HepG2 (cell line): ENCODE results near the gene FGFR1OP2. TPM values are rescaled to one million over a fixed set of nuclear protein-coding genes. Genes with fewer than 3 reads are reported as not detected.
A peak's percentile ranks its signal among the peaks of the same experiment; 100 is the strongest.

Experiments
- BRF2 ChIP-seq: sonication (generic); formaldehyde crosslinking; IDR thresholded peaks from 2 replicates; pipeline ENCODE4 v1.8.1; 2022; ENCODE audit warnings: mild to moderate bottlenecking, missing genetic modification reagents
- FOXA3 ChIP-seq: IDR thresholded peaks from 2 replicates; pipeline ENCODE4 v1.6.1; 2016; ENCODE audit warnings: missing genetic modification reagents, missing compliant biosample characterization
- HES4 ChIP-seq: sonication (generic); formaldehyde crosslinking; IDR thresholded peaks from 2 replicates; pipeline ENCODE4 v1.9.0; 2021; ENCODE audit warnings: mild to moderate bottlenecking, missing genetic modification reagents, borderline replicate concordance
- HNRNPK ChIP-seq: fragments of 200-400 bp; formaldehyde crosslinking; IDR thresholded peaks from 2 replicates; pipeline ENCODE4 v1.6.1; 2018; ENCODE audit warnings: low read length, low read depth, moderate library complexity, mild to moderate bottlenecking; ENCODE audit not compliant: poor library complexity, severe bottlenecking
- HOMEZ ChIP-seq: IDR thresholded peaks from 2 replicates; pipeline ENCODE4 v1.6.1; 2016; ENCODE audit warnings: low read depth
- HOXA3 ChIP-seq: sonication (generic); formaldehyde crosslinking; IDR thresholded peaks from 2 replicates; pipeline ENCODE4 v1.5.0; 2020; ENCODE audit warnings: missing genetic modification reagents
- KDM1A ChIP-seq: IDR thresholded peaks from 2 replicates; pipeline ENCODE4 v1.6.1; 2016; ENCODE audit warnings: missing compliant biosample characterization
- KLF11 ChIP-seq: IDR thresholded peaks from 2 replicates; pipeline ENCODE4 v1.6.1; 2016; ENCODE audit warnings: missing compliant biosample characterization
- MYNN ChIP-seq: sonication (generic); formaldehyde crosslinking; IDR thresholded peaks from 2 replicates; pipeline ENCODE4 v1.4.0; 2020; ENCODE audit warnings: mild to moderate bottlenecking, low read depth, missing genetic modification reagents
- NFE2 ChIP-seq: sonication (generic); formaldehyde crosslinking; IDR thresholded peaks from 2 replicates; pipeline ENCODE4 v1.4.0; 2020; ENCODE audit warnings: missing genetic modification reagents
- NFIB ChIP-seq: sonication (generic); formaldehyde crosslinking; IDR thresholded peaks from 2 replicates; pipeline ENCODE4 v1.9.0; 2021; ENCODE audit warnings: missing genetic modification reagents, mild to moderate bottlenecking, borderline replicate concordance
- SNAPC2 ChIP-seq: sonication (generic); formaldehyde crosslinking; IDR thresholded peaks from 2 replicates; pipeline ENCODE4 v1.8.1; 2022; ENCODE audit warnings: mild to moderate bottlenecking, missing genetic modification reagents
- TIGD3 ChIP-seq: sonication (generic); formaldehyde crosslinking; IDR thresholded peaks from 2 replicates; pipeline ENCODE4 v1.5.1; 2020; ENCODE audit warnings: mild to moderate bottlenecking, missing genetic modification reagents, borderline replicate concordance
- ZBTB34 ChIP-seq: sonication (generic); formaldehyde crosslinking; IDR thresholded peaks from 2 replicates; pipeline ENCODE4 v1.8.0; 2022; ENCODE audit warnings: mild to moderate bottlenecking, missing genetic modification reagents
- ZMAT3 ChIP-seq: sonication (generic); formaldehyde crosslinking; conservative IDR thresholded peaks from 2 replicates; pipeline ENCODE4 v1.7.0; 2021; ENCODE audit warnings: missing genetic modification reagents
- ZNF451 ChIP-seq: sonication (generic); formaldehyde crosslinking; IDR thresholded peaks from 2 replicates; pipeline ENCODE4 v1.5.0; 2020; ENCODE audit warnings: mild to moderate bottlenecking, missing genetic modification reagents
- ZNF563 ChIP-seq: sonication (generic); formaldehyde crosslinking; IDR thresholded peaks from 2 replicates; pipeline ENCODE4 v1.8.0; 2022; ENCODE audit warnings: mild to moderate bottlenecking, moderate library complexity, missing genetic modification reagents
- ZNF616 ChIP-seq: sonication (generic); formaldehyde crosslinking; IDR thresholded peaks from 2 replicates; pipeline ENCODE4 v1.5.0; 2020; ENCODE audit warnings: low read depth, mild to moderate bottlenecking, missing genetic modification reagents
- ZNF710 ChIP-seq: sonication (generic); formaldehyde crosslinking; IDR thresholded peaks from 2 replicates; pipeline ENCODE4 v1.5.0; 2020; ENCODE audit warnings: mild to moderate bottlenecking, missing genetic modification reagents, borderline replicate concordance
- ZNF766 ChIP-seq: sonication (generic); formaldehyde crosslinking; IDR thresholded peaks from 2 replicates; pipeline ENCODE4 v1.5.0; 2020; ENCODE audit warnings: missing genetic modification reagents, borderline replicate concordance
- ZNF772 ChIP-seq: sonication (generic); formaldehyde crosslinking; IDR thresholded peaks from 2 replicates; pipeline ENCODE4 v1.5.0; 2020; ENCODE audit warnings: mild to moderate bottlenecking, missing genetic modification reagents
- ZNF780A ChIP-seq: sonication (generic); formaldehyde crosslinking; IDR thresholded peaks from 2 replicates; pipeline ENCODE4 v1.8.0; 2022; ENCODE audit warnings: mild to moderate bottlenecking, missing genetic modification reagents, moderate library complexity
- polyA plus RNA-seq, 8 experiments: library from polyadenylated mRNA; depleted of rRNA in 3 of 8; stranded (reverse) in 7 of 8; unstranded in 1 of 8; fragments of >200 nt; fragmentation: Illumina TruSeq in 4 of 8; extraction: Trizol in 4 of 8; gene quantifications; 2 replicates each; pipeline versions ENCODE4 v1.2.1 to v1.2.3, GENCODE V29; 2011 to 2016; ENCODE audit warnings: low read depth in 4 of 8, missing spikeins in 1 of 8, mixed read lengths in 1 of 8; ENCODE audit not compliant: insufficient read depth in 1 of 8
- total RNA-seq, 5 experiments: library from RNA; depleted of rRNA; stranded (reverse); fragments of >200 nt; fragmentation: Illumina TruSeq; extraction: Trizol; gene quantifications; 2 replicates each; pipeline ENCODE4 v1.2.3, GENCODE V29; 2016; ENCODE audit warnings: low read depth in 1 of 5

The FGFR1OP2 gene
- total and polyA plus RNA-seq, 2 of the 13 experiments (the other 11 are each of a cell fraction or from before 2014, with no cell fraction given), result 18.3 to 38.1 TPM

GRCh38 chr12:26937863-26938700 lies at the start of gene FGFR1OP2, which contains the start of gene INTS13 (continued):
- TF ChIP-seq ZNF766 (CRISPR knock-in tag) (no peak), ZBTB34 (no peak), NFE2 (CRISPR knock-in tag) (no peak), ZNF616 (CRISPR knock-in tag) (peak; percentile 41; the same call in 1 of the 2 replicates), TIGD3 (no peak), HOMEZ (peak; percentile 30; the same call in 1 of the 2 replicates), KDM1A (no peak), ZNF451 (no peak; the same call in 1 of the 2 replicates), KLF11 (0 out of 2 replicates have a peak, but pooled peaks have one; percentile 23), ZMAT3 (CRISPR knock-in tag) (peak; percentile 78; the same call in 1 of the 2 replicates), MYNN (CRISPR knock-in tag) (no peak), ZNF772 (CRISPR knock-in tag) (no peak; the same call in none of the 2 replicates), BRF2 (CRISPR knock-in tag) (no peak), HNRNPK (no peak), HES4 (0 out of 2 replicates have a peak, but pooled peaks have one; percentile 29), NFIB (CRISPR knock-in tag) (no peak), FOXA3 (CRISPR knock-in tag) (no peak), SNAPC2 (CRISPR knock-in tag) (no peak), ZNF780A (no peak), ZNF710 (CRISPR knock-in tag) (peak; percentile 64; the same call in 1 of the 2 replicates), HOXA3 (CRISPR knock-in tag) (no peak; the same call in 1 of the 2 replicates), ZNF563 (CRISPR knock-in tag) (peak; percentile 59; the same call in 1 of the 2 replicates)
